Fibroblast of skin of left quadriceps (primary cell): ENCODE measurements around the gene ATP6V1G3.
A peak's percentile ranks its signal among the peaks of the same experiment; 100 is the strongest.
"Not testable (repeated sequence)": the region's sequence is repeated elsewhere in the genome, so short reads cannot be mapped to it uniquely, and the experiment has no call there.

Source experiments
- DNase-seq, 2 experiments: peaks; one replicate each; pipeline ENCODE4 v3.0.0-alpha.2; 2013; ENCODE audit warnings: low read depth in 2 of 2

The ATP6V1G3 gene

GRCh38 chr1:198496216-198497143, 44.0 kb downstream of the ATP6V1G3 start:
- DNase-seq: peak; percentile 61 to 69

DNA sequence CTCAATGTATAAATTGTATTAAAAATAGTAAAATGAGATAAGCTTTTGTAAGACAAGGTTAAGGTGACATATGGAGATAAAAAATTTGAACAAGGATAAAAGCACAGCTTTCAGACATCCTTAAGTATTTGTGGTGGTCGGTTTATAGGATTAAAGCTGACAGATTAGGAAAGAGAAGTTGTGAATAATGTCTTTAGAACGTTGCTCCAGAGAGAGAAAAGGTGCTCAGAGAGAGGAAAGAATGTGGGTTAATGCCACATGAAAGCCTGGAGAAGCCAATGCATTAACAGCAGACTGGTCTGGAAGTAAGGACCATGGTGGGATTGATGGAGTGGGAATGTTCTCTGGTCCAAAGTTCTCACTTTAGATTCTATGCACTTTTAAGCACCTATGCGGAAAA, 44.8 kb downstream of the ATP6V1G3 start:
- DNase-seq: peak; percentile 56 to 59

GRCh38 chr1:198494658-198495103, 45.8 kb downstream of the ATP6V1G3 start:
- DNase-seq: no peak

GRCh38 chr1:198494139-198494538, 46.3 kb downstream of the ATP6V1G3 start:
- no peak for DNase-seq

- no peak for DNase-seq
These were observed 47.2 kb downstream of the ATP6V1G3 start for GRCh38 chr1:198493329-198493728.

GRCh38 chr1:198492872-198493271, 47.6 kb downstream of the ATP6V1G3 start:
- peak; percentile 97 for DNase-seq

DNA sequence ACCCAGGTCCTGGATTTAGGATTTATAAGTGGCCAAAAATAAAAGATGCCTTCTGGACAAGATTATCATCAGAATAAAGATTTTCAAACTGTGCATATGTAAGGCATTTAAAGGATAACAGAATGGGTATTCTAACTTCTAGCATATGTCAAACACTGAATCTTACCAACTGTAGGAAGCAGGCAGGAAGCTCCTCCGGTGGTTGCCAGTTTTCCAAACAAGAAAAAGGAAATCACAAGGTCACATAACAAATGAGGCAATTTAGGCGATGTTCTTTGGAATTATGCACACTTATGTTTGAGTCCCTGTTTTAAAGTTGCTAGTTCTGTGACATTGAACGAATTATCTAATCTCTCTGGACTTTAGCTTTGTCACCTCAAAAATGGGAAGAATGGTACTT, 48.9 kb downstream of the ATP6V1G3 start:
- no peak for DNase-seq

- DNase-seq: no peak
These were observed 49.5 kb downstream of the ATP6V1G3 start for GRCh38 chr1:198491028-198491427.

GRCh38 chr1:198490224-198490623, 50.3 kb downstream of the ATP6V1G3 start:
- DNase-seq: no peak

- DNase-seq: no peak
These were observed 53.6 kb downstream of the ATP6V1G3 start for GRCh38 chr1:198486903-198487302.

DNA sequence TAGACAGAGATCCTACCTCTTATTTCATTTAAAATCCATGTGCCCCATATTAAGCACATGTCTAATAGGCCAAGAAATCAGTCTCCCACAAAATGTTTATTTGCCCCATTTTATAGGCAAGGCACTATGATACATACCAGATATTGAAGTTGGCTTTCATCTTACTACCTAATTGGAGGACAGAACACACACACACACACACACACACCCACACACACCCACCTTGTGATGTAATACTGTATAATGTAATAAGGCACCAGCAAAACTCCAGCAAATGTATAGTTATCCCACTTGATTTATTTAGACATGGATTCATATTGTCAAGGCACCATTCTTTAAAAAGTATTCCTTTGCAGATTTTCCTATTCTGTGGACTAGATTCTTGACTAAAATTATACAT, 56.8 kb downstream of the ATP6V1G3 start:
- no peak for DNase-seq

GRCh38 chr1:198483006-198483405, 57.5 kb downstream of the ATP6V1G3 start:
- no peak for DNase-seq

DNA sequence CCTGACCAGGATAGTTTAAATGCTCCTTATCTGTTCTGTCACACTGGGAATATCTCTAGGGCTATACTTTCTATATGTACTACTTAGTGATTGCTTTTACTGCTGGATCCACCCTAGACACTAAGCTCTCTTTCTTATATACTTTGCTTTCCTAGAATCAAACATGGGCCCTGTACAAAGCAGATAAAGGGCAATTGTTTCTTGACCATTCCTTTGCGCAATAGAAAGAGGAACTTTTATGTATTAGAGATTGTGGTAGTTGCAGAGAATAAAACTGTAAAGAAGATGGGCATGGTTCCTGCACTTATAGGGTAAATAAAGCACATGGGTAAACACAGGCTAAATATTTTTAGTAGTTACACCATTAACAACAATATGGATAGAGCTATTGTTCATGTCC, 58.8 kb downstream of the ATP6V1G3 start:
- DNase-seq: no peak

- no peak for DNase-seq
These were observed 59.6 kb downstream of the ATP6V1G3 start for GRCh38 chr1:198480876-198481275.

DNA sequence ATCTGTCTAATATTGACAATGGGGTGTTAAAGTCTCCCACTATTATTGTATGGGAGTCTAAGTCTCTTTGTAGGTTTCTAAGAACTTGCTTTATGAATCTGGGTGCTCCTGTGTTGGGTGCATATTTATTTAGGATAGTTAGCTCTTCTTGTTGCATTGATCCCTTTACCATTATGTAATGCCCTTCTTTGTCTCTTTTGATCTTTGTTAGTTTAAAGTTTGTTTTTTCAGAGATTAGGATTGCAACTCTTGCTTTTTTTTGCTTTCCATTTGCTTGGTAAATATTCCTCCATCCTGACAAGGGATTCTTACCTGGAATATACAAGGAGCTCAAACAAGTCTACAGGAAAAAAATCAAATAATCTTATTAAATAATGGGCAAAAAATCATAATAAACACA, 63.1 kb downstream of the ATP6V1G3 start:
- DNase-seq: not testable (repeated sequence)
